H9 (cell line): ENCODE measurements around the gene ATP8A1. TPM values are rescaled to one million over a fixed set of nuclear protein-coding genes. Genes with fewer than 3 reads are reported as not detected.

Experiments
- DNase-seq: peaks from one replicate; pipeline ENCODE4 v3.0.0-alpha.2; 2017
- H2AFZ ChIP-seq: one replicate; pipeline ENCODE4 v1.6.1; 2013; ENCODE audit warnings: mild to moderate bottlenecking, low read length, control low read depth, moderate library complexity
- H2AK5ac ChIP-seq: 2 replicates; pipeline ENCODE4 v1.6.1; 2013; ENCODE audit warnings: low read length, control low read depth, mixed read lengths; ENCODE audit not compliant: insufficient read length
- H2BK120ac ChIP-seq: one replicate; pipeline ENCODE4 v1.6.1; 2013; ENCODE audit warnings: low read depth, mild to moderate bottlenecking, low read length, control low read depth, inconsistent platforms; ENCODE audit not compliant: poor library complexity, severe bottlenecking
- H2BK12ac ChIP-seq: 2 replicates; pipeline ENCODE4 v1.6.1; 2013; ENCODE audit warnings: low read length, control low read depth, mixed read lengths, low read depth; ENCODE audit not compliant: insufficient read length
- H2BK15ac ChIP-seq: 2 replicates; pipeline ENCODE4 v1.6.1; 2013; ENCODE audit warnings: low read depth, low read length, control low read depth
- H2BK20ac ChIP-seq: one replicate; pipeline ENCODE4 v1.6.1; 2013; ENCODE audit warnings: low read depth, mild to moderate bottlenecking, low read length, control low read depth, inconsistent platforms; ENCODE audit not compliant: poor library complexity, severe bottlenecking
- H2BK5ac ChIP-seq: 2 replicates; pipeline ENCODE4 v1.6.1; 2013; ENCODE audit warnings: low read length, control low read depth, mixed read lengths; ENCODE audit not compliant: insufficient read length
- H3K14ac ChIP-seq: 2 replicates; pipeline ENCODE4 v1.6.1; 2013; ENCODE audit warnings: low read length, control low read depth; ENCODE audit not compliant: insufficient read depth
- H3K18ac ChIP-seq: 2 replicates; pipeline ENCODE4 v1.6.1; 2013; ENCODE audit warnings: low read depth, mild to moderate bottlenecking, mixed read lengths, low read length, control low read depth; ENCODE audit not compliant: insufficient read length
- H3K23ac ChIP-seq: 2 replicates; pipeline ENCODE4 v1.6.1; 2013; ENCODE audit warnings: low read length, control low read depth, mixed read lengths, low read depth; ENCODE audit not compliant: insufficient read length
- H3K23me2 ChIP-seq: 2 replicates; pipeline ENCODE4 v1.6.1; 2013; ENCODE audit warnings: low read depth, mild to moderate bottlenecking, mixed read lengths, low read length, control low read depth; ENCODE audit not compliant: insufficient read length, poor library complexity, severe bottlenecking
- H3K27ac ChIP-seq: 2 replicates; pipeline ENCODE4 v1.5.1; 2013; ENCODE audit warnings: low read length, control low read depth, mixed read lengths, low read depth; ENCODE audit not compliant: insufficient read length
- H3K27me3 ChIP-seq: 2 replicates; pipeline ENCODE4 v1.6.1; 2013; ENCODE audit warnings: low read length, control low read depth, inconsistent platforms; ENCODE audit not compliant: insufficient read depth
- H3K4ac ChIP-seq: 2 replicates; pipeline ENCODE4 v1.6.1; 2013; ENCODE audit warnings: low read depth, mild to moderate bottlenecking, control low read depth, inconsistent platforms, low read length, moderate library complexity
- H3K4me1 ChIP-seq: 2 replicates; pipeline ENCODE4 v1.6.1; 2013; ENCODE audit warnings: low read length, control low read depth, inconsistent platforms; ENCODE audit not compliant: insufficient read depth
- H3K4me2 ChIP-seq: 2 replicates; pipeline ENCODE4 v1.6.1; 2013; ENCODE audit warnings: low read length, control low read depth, mixed read lengths; ENCODE audit not compliant: insufficient read length, insufficient read depth
- H3K56ac ChIP-seq: 2 replicates; pipeline ENCODE4 v1.6.1; 2013; ENCODE audit warnings: low read depth, mild to moderate bottlenecking, mixed read lengths, low read length, control low read depth; ENCODE audit not compliant: insufficient read length
- H3K79me1 ChIP-seq: 2 replicates; pipeline ENCODE4 v1.6.1; 2013; ENCODE audit warnings: low read depth, mild to moderate bottlenecking, moderate library complexity, low read length, control low read depth, inconsistent platforms; ENCODE audit not compliant: insufficient read depth, poor library complexity, severe bottlenecking
- H3K79me2 ChIP-seq: 2 replicates; pipeline ENCODE4 v1.6.1; 2013; ENCODE audit warnings: low read length, control low read depth, inconsistent platforms; ENCODE audit not compliant: insufficient read depth
- H3K9ac ChIP-seq: 2 replicates; pipeline ENCODE4 v1.6.1; 2013; ENCODE audit warnings: low read length, control low read depth, mixed read lengths; ENCODE audit not compliant: insufficient read length; ENCODE audit errors: extremely low read depth
- H3K9me3 ChIP-seq: one replicate; pipeline ENCODE4 v1.6.1; 2013; ENCODE audit warnings: low read depth, low read length, inconsistent platforms; ENCODE audit not compliant: control insufficient read depth
- H3T11ph ChIP-seq: one replicate; pipeline ENCODE4 v1.6.1; 2013; ENCODE audit warnings: mild to moderate bottlenecking, low read length, control low read depth, inconsistent platforms
- H4K20me1 ChIP-seq: one replicate; pipeline ENCODE4 v1.6.1; 2013; ENCODE audit not compliant: control insufficient read depth, insufficient read length, insufficient read depth
- H4K5ac ChIP-seq: 2 replicates; pipeline ENCODE4 v1.6.1; 2013; ENCODE audit warnings: low read depth, mild to moderate bottlenecking, mixed read lengths, low read length, control low read depth; ENCODE audit not compliant: insufficient read length
- H4K8ac ChIP-seq: replicated peaks from 2 replicates; pipeline ENCODE4 v1.6.1; 2013; ENCODE audit warnings: low read length, control low read depth, mixed read lengths, low read depth; ENCODE audit not compliant: insufficient read length
- H4K91ac ChIP-seq: 2 replicates; pipeline ENCODE4 v1.6.1; 2013; ENCODE audit warnings: low read depth, mild to moderate bottlenecking, moderate library complexity, mixed read lengths, low read length, control low read depth; ENCODE audit not compliant: insufficient read length
- H3K27ac Mint-ChIP-seq, 3 experiments: 2 replicates in 2 of 3; 3 replicates in 1 of 3; pipeline ENCODE4 v1.8.0; 2020 to 2021; ENCODE audit warnings: mixed read lengths in 3 of 3, mild to moderate bottlenecking in 1 of 3, moderate library complexity in 1 of 3
- H3K27me3 Mint-ChIP-seq: 2 replicates; pipeline ENCODE4 v1.8.0; 2021; ENCODE audit warnings: low read depth, mild to moderate bottlenecking, moderate library complexity, mixed read lengths
- H3K36me3 Mint-ChIP-seq, 3 experiments: 2 replicates in 2 of 3; 3 replicates in 1 of 3; pipeline ENCODE4 v1.8.0; 2020 to 2021; ENCODE audit warnings: low read depth in 3 of 3, mixed read lengths in 3 of 3; ENCODE audit not compliant: insufficient read depth in 1 of 3
- H3K4me1 Mint-ChIP-seq, 2 experiments: 2 replicates each; pipeline ENCODE4 v1.8.0; 2020; ENCODE audit warnings: mixed read lengths in 2 of 2
- H3K4me3 Mint-ChIP-seq, 2 experiments: 2 replicates in 1 of 2; 3 replicates in 1 of 2; pipeline ENCODE4 v1.8.0; 2020 to 2021; ENCODE audit warnings: mild to moderate bottlenecking in 2 of 2, mixed read lengths in 2 of 2, moderate library complexity in 1 of 2
- H3K9me3 Mint-ChIP-seq, 2 experiments: 2 replicates in 1 of 2; 3 replicates in 1 of 2; pipeline ENCODE4 v1.8.0; 2020; ENCODE audit warnings: mild to moderate bottlenecking in 2 of 2, mixed read lengths in 2 of 2, moderate library complexity in 1 of 2
- WGBS: extraction: QIAGEN DNeasy Blood & Tissue Kit; methylation state at CpG from one replicate; pipeline ENCODE4 v1.1.7; 2013; ENCODE audit warnings: missing lambda C conversion rate, low lambda C conversion rate, mixed read lengths; ENCODE audit not compliant: insufficient read length; ENCODE audit errors: extremely low coverage; 5-methylcytosine and 5-hydroxymethylcytosine counted together
- total RNA-seq: library from RNA; stranded (reverse); gene quantifications from 2 replicates; pipeline ENCODE4 v1.2.1, GENCODE V29; 2021
- TF ChIP-seq, protein P1 (sequence below): fragments of 200-600 bp; sonication (generic); conservative IDR thresholded peaks from 3 replicates; pipeline ENCODE4 v1.8.0; 2021; ENCODE audit warnings: antibody characterized with exemption, mild to moderate bottlenecking

ATP8A1 gene
- total RNA-seq, 1 experiment from 2014 or later, result 5.1 TPM

DNA sequence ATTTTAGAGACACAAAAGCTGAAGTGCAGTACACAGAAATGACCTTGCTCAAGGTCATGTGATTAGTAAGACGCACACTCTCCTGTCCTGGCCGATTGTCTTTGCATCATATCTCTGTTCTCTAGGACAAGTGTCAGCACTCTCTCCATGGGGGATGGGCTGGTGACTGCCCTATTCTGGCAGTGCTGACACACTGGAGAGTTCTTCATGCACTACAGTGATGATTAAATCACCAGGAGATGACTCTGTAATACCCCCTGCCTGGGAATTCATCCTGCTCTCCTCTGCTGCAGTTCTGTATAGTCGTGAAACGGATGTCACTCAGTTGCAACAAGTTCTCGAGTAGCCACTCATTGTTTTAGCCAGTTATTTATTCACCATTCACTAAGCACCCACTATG is 264.9 kb downstream of the ATP8A1 start:
- H3K4me3 Mint-ChIP-seq, result no peak overlapping the region
- H3K27ac Mint-ChIP-seq, result no peak overlapping the region
- H3K9me3 Mint-ChIP-seq, result no peaks in the 10 kb centered on the region
- Histone ChIP-seq H3T11ph (no peak overlapping the region), H3K56ac (no peak overlapping the region), H4K8ac (no peak overlapping the region), H3K4ac (no peak overlapping the region), H2BK20ac (no peak overlapping the region), H2BK5ac (no peak overlapping the region), H2BK120ac (no peak overlapping the region), H3K27ac (no peak overlapping the region), H4K5ac (no peak overlapping the region), H3K9me3 (no peaks in the 10 kb centered on the region), H4K91ac (no peak overlapping the region), H3K4me2 (no peak overlapping the region), H2BK12ac (no peak overlapping the region), H3K23ac (no peak overlapping the region), H3K23me2 (peaks cover 5% of the 10 kb centered on the region), H3K79me2 (no peaks in the 10 kb centered on the region), H2AFZ (no peak overlapping the region), H4K20me1 (no peaks in the 10 kb centered on the region), H3K9ac (no peak overlapping the region), H3K27me3 (peaks cover 14% of the 10 kb centered on the region), H3K79me1 (no peaks in the 10 kb centered on the region), H2AK5ac (no peak overlapping the region), H2BK15ac (no peak overlapping the region), H3K14ac (no peak overlapping the region), H3K18ac (no peak overlapping the region), H3K4me1 (no peaks in the 10 kb centered on the region)
- H3K27me3 Mint-ChIP-seq, result peaks cover 67% of the 10 kb centered on the region
- WGBS, result no CpG with 5 or more reads among the region's 5 CpGs
- no peaks in the 10 kb centered on the region for H3K36me3 Mint-ChIP-seq
- DNase-seq, result no peak
- TF ChIP-seq, protein P1, sequence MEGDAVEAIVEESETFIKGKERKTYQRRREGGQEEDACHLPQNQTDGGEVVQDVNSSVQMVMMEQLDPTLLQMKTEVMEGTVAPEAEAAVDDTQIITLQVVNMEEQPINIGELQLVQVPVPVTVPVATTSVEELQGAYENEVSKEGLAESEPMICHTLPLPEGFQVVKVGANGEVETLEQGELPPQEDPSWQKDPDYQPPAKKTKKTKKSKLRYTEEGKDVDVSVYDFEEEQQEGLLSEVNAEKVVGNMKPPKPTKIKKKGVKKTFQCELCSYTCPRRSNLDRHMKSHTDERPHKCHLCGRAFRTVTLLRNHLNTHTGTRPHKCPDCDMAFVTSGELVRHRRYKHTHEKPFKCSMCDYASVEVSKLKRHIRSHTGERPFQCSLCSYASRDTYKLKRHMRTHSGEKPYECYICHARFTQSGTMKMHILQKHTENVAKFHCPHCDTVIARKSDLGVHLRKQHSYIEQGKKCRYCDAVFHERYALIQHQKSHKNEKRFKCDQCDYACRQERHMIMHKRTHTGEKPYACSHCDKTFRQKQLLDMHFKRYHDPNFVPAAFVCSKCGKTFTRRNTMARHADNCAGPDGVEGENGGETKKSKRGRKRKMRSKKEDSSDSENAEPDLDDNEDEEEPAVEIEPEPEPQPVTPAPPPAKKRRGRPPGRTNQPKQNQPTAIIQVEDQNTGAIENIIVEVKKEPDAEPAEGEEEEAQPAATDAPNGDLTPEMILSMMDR, result no peak
- H3K4me1 Mint-ChIP-seq, result peaks cover 33 to 42% of the 10 kb centered on the region in 2 experiments
